Stimulated activated CD8-positive, alpha-beta memory T cell treated with anti-CD3 and anti-CD28 coated beads, Interleukin-12 subunit alpha, Interleukin-12 subunit beta, amount 100 ng/mL, for 24 hours (primary cell): ENCODE results near the gene CFAP77.
A peak's percentile ranks its signal among the peaks of the same experiment; 100 is the strongest.

ENCODE experiments used
- DNase-seq: peaks from one replicate; pipeline ENCODE4 v3.0.0-alpha.2; 2020; ENCODE audit errors: extremely low read depth

Gene CFAP77

DNA sequence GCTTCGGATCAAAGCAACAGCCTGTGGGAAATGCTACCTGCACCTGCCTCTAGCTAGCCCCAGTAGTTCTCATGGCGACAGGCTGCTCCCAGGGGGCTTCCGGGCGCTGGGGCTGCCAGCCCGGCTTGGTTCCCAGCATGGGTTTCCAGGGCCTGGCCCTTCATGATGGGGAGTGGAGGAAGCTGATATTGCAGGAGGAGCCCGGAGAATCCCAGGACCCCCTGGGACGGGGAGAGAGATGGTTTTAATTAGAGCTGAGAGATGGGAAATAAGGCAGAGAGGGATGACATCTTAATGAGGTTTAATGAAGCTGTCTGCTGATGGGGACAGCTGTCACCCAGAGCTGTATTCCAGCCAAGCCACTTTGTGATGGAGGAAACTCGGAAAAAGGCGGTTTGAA lies 78.6 kb downstream of the CFAP77 start:
- DNase-seq, result no peak

DNA sequence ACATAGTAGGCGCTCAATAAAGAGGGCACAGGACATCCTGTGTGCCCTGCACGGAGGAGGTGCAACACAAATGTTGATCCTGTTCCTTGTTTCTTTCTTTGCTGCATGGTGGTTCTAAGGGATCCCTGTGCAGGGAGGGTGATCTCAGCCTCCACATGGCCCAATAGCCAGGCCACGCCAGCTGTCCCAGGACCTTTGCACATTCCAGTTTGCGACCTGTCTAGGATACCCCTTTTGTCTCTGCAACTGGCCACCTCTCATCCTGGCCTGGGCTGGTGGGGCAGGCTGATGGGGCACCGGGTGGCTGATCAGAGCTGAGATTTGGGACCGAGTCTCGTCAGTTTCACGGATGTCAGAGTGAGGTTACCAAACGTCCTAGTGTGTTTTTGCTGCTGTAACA lies 79.5 kb downstream of the CFAP77 start:
- no peak for DNase-seq

DNA sequence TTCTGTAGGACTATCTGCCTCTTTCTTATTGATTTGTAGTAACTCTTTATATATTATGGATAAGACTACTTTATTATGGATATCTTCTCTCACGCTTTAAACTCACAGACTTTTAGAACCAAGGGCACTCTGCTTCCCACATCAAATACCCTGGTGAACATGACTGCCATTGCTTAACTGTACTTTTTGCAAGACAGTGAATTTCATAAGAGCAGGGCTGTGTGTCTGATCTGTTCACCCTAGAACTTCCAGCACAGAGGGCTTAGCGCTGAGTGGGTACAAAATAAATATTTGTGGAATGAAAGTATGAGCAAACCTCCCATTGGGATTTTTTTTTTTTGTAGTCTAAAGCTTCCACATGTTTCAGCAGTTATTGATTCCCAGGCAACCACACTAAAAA lies 84.8 kb downstream of the CFAP77 start:
- no peak for DNase-seq

DNA sequence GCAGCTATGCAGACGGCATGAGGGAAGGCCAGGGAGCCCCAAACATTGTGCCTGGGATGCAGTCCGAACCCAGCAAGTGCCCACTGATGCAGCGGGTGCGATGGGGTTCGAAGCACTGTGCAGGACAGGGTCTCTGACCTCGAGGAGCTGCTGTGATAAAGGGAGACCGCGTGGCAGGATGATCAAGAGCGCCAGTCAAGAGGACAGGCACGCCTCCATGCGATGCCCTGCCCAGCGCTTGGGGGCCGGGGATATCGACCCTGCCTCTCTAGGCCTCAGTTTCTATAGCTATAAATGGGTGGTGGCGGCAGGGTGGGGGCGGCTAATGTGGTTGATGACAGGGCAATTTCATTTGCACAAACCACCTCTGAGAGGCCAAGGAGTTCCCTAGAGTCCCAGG lies 87.7 kb downstream of the CFAP77 start:
- DNase-seq, result no peak

DNA sequence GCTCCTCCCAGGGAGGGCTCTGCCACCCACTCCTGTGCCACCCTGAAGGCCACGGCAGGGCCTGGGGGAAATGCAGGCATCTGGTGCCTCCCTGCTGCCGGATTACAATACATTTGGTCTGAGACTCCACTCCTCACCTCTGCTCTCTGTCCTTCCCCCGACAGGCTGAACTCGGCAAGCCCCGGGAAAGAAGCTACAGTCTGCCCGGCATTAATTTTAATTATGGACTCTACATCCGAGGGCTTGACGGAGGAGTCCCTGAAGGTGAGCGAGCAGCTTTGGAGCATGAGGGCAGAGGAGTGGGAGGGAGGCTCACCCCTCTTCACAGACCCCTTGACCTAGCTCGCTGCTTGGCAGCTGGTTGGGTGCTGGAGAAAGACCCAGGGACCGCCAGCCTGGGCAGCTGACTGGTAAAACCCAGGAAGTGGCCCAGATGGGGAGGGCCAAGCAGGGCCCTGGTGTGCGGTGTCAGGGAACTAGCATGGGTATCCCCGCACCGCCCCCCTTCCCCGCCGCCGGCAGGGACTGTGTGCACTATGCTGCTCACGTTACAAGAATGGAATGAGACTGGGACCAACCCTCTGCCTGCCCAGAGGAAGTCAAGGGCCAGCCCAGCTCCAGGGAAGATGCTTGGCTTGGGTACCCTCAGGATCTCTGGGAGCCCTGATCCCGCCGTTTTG lies 88.7 kb downstream of the CFAP77 start:
- DNase-seq, result no peak

GRCh38 chr9:132499251-132499650 lies 89.2 kb downstream of the CFAP77 start:
- DNase-seq, result no peak

DNA sequence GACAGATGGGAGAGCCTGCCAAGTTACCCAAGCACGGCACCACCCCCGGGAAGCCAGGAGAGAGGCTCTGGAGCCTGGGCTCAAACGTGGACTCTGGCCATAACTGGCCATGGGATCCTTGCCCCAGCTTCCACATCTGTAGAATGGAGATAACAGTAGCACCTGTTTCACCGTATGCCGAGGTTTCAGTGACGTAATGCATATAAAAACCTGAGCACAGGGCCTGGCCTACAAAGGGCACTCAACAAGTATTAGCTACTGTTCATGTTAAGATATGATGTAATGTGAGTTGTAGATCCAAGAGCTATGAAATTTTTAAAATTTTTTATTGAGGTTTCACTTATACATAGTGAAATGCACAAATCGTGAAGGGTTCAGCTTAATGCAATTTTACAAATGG lies 90.2 kb downstream of the CFAP77 start:
- no peak for DNase-seq

- DNase-seq, result no peak
These were observed 92.5 kb downstream of the CFAP77 start for GRCh38 chr9:132502480-132502879.

DNA sequence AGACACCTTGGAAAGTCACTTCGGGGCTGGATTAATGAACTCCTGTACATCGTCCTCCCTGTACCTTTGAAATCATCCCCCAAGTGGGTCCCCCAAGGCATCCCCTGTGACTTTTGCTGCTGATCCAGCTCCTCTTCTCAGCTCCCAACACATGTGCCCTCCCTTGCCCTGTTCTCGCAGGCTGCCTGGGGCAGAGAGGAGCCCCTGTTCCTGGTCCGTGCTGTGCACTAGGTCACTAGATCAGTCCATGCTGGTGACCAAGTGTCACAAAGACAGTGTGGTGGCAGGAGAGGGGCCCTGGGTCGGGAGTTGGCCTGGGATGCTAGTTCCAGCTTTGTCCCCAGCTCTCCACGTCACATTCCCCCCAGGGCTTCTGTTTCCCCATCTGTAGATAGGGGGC lies 93.1 kb downstream of the CFAP77 start:
- DNase-seq, result no peak

DNA sequence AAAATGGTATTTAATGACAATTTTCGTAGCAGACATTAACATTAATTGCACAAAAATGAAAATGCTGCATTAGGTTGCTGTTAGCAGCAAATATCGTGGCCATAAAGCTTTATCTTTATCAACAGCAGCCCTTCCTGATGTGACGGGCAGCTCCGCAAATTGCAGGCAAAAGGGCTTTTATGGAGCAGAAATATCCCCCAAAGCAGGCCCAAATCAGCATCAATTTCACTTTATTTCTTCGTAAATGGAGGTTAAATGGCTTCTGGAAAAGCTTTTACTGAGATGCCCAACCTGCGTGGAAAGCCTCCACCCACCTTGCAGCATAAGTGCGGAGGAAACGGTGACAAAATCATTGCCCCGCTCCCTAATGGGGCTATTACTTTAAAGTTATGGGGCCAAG lies 94.5 kb downstream of the CFAP77 start:
- DNase-seq, result no peak

DNA sequence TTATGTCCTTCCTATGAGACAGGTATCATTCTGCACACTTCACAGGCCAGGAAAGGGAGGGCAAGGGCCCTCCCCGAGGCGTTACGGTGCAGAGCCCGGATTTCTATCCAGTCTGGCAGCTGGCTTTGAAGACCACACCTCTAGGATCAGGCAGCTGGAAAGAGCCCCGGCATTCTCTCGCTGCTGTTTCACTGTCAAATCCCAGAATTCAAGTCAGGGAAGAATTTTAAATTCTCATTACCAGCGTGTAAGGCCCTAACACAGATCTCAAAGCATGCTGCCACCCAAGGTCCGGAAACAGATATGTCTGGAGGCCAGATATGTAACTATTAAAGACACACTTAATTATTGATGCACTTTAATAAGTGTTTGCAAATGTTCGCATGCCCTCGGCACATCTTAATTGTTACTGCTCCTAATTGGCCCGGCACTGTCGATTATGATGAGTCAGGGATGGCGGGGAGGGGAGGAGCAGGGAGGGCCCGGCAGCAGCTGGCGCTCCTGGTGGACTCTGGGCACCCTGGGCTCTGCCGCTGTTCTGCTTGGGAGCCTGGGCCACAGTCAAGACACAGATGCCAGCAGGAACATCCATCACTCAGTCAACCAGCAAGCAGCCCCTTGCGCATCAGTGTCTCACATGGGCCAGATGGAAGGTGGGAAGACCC lies 96.1 kb downstream of the CFAP77 start:
- DNase-seq, result no peak

- no peak for DNase-seq
These were observed 97.1 kb downstream of the CFAP77 start for GRCh38 chr9:132506977-132507669.

GRCh38 chr9:132507670-132508469 lies 97.9 kb downstream of the CFAP77 start:
- peak; percentile 23 for DNase-seq

DNA sequence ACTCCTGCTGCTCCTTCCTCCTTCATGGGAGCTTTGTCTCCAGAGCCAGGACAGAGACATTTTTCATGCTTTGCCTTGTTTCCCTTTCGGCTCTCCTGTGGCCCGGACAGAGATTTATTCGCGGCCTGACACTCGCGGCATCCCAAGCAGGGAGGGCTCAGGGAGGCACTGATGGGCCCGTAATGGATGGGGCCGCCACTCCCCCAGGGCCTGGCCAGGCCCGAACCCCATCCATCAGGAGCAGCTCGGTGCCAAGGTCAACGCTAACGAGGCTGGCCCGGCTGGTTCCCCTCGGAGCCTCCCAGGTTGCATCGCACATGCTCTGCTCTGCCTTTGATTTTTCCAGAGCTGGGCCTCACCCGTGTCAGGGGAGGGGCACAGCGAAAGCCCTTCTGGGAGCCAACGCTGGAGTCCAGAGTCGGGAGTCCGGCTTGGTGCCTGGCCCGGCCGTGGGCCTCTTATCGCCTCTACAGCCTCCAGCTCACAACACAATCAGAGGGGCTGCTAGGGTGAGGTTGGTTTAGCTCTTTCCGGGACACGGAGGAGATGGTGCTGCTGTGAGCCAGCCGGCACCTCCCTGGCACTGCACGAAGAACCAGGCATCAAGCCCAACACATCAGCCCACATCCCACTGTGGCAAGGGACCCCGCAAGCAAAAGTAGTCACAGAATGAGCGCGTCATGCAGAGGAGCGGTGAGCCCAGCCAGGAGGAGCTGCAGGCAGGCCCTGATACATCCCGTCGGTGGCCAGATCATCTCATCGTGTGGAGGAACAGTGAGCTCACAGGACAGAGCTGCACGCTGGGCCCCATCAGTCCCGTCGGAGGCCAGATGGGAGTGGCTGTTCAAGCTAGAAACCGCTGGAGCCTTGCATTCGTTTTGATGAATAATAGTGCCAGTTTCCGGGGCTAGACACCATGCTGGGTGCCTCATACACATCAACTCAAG lies 100.2 kb downstream of the CFAP77 start:
- DNase-seq, result no peak

DNA sequence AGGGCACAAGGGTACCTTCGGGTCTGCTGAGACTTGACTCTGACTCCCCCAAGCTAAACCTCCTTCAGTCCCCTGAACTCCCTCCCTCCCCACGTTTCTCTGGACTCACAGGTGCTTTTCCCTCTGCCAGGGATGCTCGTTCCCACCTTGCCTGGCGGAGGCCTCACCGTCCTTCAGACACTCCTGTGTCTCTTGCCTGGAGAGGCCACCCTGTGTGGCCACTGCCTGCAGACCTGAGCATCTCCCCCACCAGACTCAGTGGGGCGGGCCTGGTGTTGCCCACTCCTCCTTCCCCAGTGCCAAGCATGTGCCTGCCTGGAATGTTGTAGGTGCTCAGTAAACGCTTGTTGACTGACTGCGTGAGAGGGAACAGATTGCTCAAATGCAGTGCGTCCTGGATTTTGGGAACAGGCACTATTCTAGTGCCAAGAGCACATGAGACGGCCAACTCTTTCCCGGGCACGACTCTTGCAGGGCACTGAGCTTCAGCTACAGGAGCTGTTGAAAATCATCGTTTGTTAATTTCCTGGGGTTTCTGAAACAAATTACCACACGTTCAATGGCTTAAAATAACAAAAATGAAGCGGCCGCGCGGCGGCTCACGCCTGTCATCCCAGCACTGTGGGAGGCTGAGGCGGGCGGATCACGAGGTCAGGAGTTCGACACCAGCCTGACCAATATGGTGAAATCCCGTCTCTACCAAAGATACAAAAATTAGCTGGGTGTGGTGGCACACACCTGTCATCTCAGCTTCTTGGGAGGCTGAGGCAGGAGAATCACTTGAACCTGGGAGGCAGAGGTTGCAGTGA lies 101.4 kb downstream of the CFAP77 start:
- no peak for DNase-seq

DNA sequence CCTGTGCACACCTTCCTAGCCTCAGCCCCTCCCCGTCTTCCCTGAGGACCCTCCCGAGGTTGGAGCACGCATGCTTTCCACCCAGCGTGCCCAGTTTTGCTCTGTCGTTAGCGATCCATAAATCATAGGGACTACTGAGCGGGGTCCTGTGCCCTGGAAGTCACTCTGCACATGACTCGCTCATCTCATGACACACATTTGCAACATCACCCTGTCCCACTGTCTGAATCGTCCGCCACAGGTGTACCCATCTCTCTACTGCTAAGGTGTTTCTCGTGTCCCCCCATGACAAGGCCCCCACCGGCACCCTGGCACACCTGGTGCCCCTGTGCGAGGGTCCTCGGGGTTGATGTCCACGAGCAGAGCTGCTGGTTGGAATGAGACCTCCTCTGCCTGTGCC lies 103.4 kb downstream of the CFAP77 start:
- DNase-seq, result no peak

- no peak for DNase-seq
These were observed 104.2 kb downstream of the CFAP77 start for GRCh38 chr9:132514011-132514744.

DNA sequence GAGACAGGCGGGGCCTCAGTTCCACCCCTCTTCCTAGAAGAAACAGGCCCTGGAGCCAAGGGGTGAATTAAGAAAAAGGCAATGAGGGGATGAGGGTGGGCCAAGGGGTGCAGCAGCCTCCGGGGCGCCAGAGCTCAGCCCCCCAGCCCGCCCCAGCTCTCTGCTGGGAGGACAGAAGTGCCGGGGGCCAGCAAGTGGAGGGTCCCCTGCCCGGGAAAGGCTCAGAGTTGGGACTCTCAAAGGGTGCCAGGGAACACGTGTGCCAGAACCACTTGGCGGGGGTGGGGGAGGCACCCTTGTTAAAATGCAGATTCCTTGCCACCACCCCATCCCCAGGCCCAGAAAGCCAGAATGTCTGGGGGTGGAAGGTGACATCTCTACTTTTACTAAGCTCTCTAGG lies 104.8 kb downstream of the CFAP77 start:
- DNase-seq, result no peak

DNA sequence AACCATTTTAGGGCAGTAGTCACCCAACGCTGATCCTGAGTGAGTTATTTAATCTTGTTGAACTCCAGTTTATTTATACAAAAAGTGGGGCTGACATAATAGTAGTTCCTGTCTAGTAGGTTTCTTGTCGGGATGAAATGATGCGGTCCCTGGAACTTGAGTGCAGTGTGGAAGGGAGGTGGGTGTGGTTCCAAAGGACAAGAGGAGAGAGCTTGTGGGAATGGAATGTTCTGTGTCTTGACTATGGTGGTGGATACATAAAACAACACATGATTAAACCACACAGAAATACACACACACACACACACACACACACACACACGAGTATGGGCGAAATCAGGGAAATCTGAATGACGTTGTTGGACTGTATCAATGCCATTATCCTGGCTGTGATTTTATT lies 106.3 kb downstream of the CFAP77 start:
- DNase-seq, result no peak

DNA sequence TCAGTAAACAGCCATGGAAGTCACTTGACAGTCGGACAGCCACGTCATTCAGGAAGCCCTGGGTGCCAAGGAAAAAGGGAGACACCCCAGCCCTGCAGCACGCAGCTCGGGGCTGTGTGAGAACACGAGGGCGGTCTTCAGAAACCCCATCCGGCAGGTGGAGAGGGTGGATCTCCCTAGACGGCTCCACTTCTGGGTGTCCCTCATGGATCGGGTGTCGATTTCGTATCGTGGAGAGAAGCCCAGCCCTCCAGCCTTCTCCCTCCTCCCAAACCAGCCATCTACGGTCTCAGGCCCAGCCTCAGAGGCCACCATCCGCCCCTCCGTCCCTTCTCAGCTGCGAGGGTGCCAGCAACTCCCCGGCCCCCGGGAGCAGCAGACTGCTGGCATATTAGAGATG lies 106.9 kb downstream of the CFAP77 start:
- DNase-seq, result no peak
